ENCODE measurements around the gene C3AR1.

DNA sequence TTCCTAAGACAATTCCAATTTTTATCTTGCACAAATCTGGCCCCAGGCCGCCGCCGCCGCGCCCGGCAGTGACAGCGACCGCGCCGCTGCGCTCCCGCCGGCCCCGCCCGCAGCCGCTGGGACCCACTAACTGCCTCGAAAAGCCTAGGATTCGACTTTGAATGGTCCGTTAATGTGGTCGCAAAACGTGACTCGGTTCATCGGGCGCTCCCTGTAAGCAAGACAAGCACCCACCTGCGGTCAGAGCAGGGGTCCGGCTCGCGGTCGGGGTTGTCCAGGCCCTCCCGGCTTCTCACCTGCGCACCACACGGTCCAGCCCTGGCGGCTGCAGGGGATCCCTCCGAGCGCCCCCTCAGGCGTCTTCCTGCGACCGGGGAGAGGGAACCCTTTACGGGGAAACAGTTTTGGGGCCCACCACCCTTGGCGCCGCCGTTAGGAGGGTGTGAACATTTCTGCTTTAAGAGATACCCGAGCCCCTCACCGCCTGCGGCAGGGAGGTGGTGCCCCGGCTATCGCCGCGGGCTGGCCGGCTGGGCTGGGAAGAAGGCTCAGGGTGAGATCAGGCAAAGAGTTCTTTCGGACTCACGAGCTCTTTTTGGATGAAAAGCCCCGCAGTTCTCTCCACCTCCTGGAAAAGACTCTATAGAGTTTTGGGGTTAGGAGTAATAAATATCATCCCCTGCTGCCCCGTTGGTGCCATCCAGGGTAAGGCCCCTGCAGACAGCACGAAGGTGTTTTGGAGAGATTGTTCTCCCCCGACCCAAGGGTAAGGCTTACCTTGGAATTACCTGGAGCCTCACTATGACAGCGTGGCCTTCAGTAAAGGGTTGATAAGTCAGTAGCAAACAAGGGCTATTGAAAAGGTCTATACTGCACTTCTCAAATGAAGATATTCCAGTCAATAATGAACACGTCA, 47.2 kb downstream of the C3AR1 start:
- TF ChIP-seq, protein P1, sequence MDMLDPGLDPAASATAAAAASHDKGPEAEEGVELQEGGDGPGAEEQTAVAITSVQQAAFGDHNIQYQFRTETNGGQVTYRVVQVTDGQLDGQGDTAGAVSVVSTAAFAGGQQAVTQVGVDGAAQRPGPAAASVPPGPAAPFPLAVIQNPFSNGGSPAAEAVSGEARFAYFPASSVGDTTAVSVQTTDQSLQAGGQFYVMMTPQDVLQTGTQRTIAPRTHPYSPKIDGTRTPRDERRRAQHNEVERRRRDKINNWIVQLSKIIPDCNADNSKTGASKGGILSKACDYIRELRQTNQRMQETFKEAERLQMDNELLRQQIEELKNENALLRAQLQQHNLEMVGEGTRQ (CRISPR knock-in tag; IDR thresholded peaks at IDR 0.05) = no peak
- TF ChIP-seq ZBTB21 (CRISPR knock-in tag; IDR thresholded peaks at IDR 0.05; ENCODE audit: borderline replicate concordance) (no peak), NFE2L1 (CRISPR knock-in tag; IDR thresholded peaks at IDR 0.05) (no peak), CBFB (CRISPR knock-in tag; IDR thresholded peaks at IDR 0.05; ENCODE audit: low read depth) (no peak), KAT7 (CRISPR knock-in tag; IDR thresholded peaks at IDR 0.05; ENCODE audit: borderline replicate concordance) (no peak)
- TF ChIP-seq, protein P2, sequence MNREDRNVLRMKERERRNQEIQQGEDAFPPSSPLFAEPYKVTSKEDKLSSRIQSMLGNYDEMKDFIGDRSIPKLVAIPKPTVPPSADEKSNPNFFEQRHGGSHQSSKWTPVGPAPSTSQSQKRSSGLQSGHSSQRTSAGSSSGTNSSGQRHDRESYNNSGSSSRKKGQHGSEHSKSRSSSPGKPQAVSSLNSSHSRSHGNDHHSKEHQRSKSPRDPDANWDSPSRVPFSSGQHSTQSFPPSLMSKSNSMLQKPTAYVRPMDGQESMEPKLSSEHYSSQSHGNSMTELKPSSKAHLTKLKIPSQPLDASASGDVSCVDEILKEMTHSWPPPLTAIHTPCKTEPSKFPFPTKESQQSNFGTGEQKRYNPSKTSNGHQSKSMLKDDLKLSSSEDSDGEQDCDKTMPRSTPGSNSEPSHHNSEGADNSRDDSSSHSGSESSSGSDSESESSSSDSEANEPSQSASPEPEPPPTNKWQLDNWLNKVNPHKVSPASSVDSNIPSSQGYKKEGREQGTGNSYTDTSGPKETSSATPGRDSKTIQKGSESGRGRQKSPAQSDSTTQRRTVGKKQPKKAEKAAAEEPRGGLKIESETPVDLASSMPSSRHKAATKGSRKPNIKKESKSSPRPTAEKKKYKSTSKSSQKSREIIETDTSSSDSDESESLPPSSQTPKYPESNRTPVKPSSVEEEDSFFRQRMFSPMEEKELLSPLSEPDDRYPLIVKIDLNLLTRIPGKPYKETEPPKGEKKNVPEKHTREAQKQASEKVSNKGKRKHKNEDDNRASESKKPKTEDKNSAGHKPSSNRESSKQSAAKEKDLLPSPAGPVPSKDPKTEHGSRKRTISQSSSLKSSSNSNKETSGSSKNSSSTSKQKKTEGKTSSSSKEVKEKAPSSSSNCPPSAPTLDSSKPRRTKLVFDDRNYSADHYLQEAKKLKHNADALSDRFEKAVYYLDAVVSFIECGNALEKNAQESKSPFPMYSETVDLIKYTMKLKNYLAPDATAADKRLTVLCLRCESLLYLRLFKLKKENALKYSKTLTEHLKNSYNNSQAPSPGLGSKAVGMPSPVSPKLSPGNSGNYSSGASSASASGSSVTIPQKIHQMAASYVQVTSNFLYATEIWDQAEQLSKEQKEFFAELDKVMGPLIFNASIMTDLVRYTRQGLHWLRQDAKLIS (CRISPR knock-in tag; IDR thresholded peaks at IDR 0.05; ENCODE audit: borderline replicate concordance) = no peak
- TF ChIP-seq, protein P3, sequence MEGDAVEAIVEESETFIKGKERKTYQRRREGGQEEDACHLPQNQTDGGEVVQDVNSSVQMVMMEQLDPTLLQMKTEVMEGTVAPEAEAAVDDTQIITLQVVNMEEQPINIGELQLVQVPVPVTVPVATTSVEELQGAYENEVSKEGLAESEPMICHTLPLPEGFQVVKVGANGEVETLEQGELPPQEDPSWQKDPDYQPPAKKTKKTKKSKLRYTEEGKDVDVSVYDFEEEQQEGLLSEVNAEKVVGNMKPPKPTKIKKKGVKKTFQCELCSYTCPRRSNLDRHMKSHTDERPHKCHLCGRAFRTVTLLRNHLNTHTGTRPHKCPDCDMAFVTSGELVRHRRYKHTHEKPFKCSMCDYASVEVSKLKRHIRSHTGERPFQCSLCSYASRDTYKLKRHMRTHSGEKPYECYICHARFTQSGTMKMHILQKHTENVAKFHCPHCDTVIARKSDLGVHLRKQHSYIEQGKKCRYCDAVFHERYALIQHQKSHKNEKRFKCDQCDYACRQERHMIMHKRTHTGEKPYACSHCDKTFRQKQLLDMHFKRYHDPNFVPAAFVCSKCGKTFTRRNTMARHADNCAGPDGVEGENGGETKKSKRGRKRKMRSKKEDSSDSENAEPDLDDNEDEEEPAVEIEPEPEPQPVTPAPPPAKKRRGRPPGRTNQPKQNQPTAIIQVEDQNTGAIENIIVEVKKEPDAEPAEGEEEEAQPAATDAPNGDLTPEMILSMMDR (IDR thresholded peaks at IDR 0.05) = no peak
- TF ChIP-seq, protein P4, sequence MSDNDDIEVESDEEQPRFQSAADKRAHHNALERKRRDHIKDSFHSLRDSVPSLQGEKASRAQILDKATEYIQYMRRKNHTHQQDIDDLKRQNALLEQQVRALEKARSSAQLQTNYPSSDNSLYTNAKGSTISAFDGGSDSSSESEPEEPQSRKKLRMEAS (CRISPR knock-in tag; IDR thresholded peaks at IDR 0.05) = peak; percentile 90
- TF ChIP-seq, protein P5, sequence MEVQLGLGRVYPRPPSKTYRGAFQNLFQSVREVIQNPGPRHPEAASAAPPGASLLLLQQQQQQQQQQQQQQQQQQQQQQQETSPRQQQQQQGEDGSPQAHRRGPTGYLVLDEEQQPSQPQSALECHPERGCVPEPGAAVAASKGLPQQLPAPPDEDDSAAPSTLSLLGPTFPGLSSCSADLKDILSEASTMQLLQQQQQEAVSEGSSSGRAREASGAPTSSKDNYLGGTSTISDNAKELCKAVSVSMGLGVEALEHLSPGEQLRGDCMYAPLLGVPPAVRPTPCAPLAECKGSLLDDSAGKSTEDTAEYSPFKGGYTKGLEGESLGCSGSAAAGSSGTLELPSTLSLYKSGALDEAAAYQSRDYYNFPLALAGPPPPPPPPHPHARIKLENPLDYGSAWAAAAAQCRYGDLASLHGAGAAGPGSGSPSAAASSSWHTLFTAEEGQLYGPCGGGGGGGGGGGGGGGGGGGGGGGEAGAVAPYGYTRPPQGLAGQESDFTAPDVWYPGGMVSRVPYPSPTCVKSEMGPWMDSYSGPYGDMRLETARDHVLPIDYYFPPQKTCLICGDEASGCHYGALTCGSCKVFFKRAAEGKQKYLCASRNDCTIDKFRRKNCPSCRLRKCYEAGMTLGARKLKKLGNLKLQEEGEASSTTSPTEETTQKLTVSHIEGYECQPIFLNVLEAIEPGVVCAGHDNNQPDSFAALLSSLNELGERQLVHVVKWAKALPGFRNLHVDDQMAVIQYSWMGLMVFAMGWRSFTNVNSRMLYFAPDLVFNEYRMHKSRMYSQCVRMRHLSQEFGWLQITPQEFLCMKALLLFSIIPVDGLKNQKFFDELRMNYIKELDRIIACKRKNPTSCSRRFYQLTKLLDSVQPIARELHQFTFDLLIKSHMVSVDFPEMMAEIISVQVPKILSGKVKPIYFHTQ (CRISPR knock-in tag; IDR thresholded peaks at IDR 0.05) = no peak
- TF ChIP-seq, protein P6, sequence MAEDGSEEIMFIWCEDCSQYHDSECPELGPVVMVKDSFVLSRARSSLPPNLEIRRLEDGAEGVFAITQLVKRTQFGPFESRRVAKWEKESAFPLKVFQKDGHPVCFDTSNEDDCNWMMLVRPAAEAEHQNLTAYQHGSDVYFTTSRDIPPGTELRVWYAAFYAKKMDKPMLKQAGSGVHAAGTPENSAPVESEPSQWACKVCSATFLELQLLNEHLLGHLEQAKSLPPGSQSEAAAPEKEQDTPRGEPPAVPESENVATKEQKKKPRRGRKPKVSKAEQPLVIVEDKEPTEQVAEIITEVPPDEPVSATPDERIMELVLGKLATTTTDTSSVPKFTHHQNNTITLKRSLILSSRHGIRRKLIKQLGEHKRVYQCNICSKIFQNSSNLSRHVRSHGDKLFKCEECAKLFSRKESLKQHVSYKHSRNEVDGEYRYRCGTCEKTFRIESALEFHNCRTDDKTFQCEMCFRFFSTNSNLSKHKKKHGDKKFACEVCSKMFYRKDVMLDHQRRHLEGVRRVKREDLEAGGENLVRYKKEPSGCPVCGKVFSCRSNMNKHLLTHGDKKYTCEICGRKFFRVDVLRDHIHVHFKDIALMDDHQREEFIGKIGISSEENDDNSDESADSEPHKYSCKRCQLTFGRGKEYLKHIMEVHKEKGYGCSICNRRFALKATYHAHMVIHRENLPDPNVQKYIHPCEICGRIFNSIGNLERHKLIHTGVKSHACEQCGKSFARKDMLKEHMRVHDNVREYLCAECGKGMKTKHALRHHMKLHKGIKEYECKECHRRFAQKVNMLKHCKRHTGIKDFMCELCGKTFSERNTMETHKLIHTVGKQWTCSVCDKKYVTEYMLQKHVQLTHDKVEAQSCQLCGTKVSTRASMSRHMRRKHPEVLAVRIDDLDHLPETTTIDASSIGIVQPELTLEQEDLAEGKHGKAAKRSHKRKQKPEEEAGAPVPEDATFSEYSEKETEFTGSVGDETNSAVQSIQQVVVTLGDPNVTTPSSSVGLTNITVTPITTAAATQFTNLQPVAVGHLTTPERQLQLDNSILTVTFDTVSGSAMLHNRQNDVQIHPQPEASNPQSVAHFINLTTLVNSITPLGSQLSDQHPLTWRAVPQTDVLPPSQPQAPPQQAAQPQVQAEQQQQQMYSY (CRISPR knock-in tag; IDR thresholded peaks at IDR 0.05) = no peak
- TF ChIP-seq, protein P7, sequence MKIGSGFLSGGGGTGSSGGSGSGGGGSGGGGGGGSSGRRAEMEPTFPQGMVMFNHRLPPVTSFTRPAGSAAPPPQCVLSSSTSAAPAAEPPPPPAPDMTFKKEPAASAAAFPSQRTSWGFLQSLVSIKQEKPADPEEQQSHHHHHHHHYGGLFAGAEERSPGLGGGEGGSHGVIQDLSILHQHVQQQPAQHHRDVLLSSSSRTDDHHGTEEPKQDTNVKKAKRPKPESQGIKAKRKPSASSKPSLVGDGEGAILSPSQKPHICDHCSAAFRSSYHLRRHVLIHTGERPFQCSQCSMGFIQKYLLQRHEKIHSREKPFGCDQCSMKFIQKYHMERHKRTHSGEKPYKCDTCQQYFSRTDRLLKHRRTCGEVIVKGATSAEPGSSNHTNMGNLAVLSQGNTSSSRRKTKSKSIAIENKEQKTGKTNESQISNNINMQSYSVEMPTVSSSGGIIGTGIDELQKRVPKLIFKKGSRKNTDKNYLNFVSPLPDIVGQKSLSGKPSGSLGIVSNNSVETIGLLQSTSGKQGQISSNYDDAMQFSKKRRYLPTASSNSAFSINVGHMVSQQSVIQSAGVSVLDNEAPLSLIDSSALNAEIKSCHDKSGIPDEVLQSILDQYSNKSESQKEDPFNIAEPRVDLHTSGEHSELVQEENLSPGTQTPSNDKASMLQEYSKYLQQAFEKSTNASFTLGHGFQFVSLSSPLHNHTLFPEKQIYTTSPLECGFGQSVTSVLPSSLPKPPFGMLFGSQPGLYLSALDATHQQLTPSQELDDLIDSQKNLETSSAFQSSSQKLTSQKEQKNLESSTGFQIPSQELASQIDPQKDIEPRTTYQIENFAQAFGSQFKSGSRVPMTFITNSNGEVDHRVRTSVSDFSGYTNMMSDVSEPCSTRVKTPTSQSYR (CRISPR knock-in tag; IDR thresholded peaks at IDR 0.05) = 0 out of 2 replicates have a peak, but pooled peaks have one; percentile 24
- TF ChIP-seq, protein P8, sequence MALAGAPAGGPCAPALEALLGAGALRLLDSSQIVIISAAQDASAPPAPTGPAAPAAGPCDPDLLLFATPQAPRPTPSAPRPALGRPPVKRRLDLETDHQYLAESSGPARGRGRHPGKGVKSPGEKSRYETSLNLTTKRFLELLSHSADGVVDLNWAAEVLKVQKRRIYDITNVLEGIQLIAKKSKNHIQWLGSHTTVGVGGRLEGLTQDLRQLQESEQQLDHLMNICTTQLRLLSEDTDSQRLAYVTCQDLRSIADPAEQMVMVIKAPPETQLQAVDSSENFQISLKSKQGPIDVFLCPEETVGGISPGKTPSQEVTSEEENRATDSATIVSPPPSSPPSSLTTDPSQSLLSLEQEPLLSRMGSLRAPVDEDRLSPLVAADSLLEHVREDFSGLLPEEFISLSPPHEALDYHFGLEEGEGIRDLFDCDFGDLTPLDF (CRISPR knock-in tag; IDR thresholded peaks at IDR 0.05) = no peak
- TF ChIP-seq, protein P9, sequence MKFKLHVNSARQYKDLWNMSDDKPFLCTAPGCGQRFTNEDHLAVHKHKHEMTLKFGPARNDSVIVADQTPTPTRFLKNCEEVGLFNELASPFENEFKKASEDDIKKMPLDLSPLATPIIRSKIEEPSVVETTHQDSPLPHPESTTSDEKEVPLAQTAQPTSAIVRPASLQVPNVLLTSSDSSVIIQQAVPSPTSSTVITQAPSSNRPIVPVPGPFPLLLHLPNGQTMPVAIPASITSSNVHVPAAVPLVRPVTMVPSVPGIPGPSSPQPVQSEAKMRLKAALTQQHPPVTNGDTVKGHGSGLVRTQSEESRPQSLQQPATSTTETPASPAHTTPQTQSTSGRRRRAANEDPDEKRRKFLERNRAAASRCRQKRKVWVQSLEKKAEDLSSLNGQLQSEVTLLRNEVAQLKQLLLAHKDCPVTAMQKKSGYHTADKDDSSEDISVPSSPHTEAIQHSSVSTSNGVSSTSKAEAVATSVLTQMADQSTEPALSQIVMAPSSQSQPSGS (CRISPR knock-in tag; IDR thresholded peaks at IDR 0.05; ENCODE audit: borderline replicate concordance, low read depth) = no peak
